ENCODE measurements around the gene HERPUD1. TPM values are rescaled to one million over a fixed set of nuclear protein-coding genes. Genes with fewer than 3 reads are reported as not detected.
A peak's percentile ranks its signal among the peaks of the same experiment; 100 is the strongest.

The HERPUD1 gene
- total RNA-seq, 1 donor from 2014 or later: 16.1 TPM

GRCh38 chr16:56938664-56939513 lies 6.9 kb downstream of the HERPUD1 start:
- peak overlapping the region; percentile 2 for H3K27ac Mint-ChIP-seq
- Histone ChIP-seq H3K4me1 (peaks cover 3% of the 10 kb centered on the region), H3F3A (ENCODE audit: low read depth) (no peaks in the 10 kb centered on the region), H3K36me3 (no peaks in the 10 kb centered on the region), H4K20me1 (ENCODE audit: low read depth) (no peaks in the 10 kb centered on the region), H3K27me3 (no peaks in the 10 kb centered on the region), H3K4me3 (no peak overlapping the region), H3K9me3 (ENCODE audit: low read depth) (no peaks in the 10 kb centered on the region), H3K79me2 (ENCODE audit: low read depth) (peaks cover 11% of the 10 kb centered on the region), H3K4me2 (no peak overlapping the region), H3K27ac (no peak overlapping the region), H3K9ac (no peak overlapping the region), H2AFZ (replicated peaks) (no peak overlapping the region)
- H3K4me3 Mint-ChIP-seq: no peak overlapping the region
- no peaks in the 10 kb centered on the region for H3K27me3 Mint-ChIP-seq (ENCODE audit: insufficient read depth, low read depth)
- peaks cover 42% of the 10 kb centered on the region for H3K36me3 Mint-ChIP-seq
- DNase-seq (ENCODE audit: low spot score): no peak
- TF ChIP-seq EZH2 (IDR thresholded peaks at IDR 0.05) (no peak), EZH2phosphoT487 (IDR thresholded peaks at IDR 0.05) (no peak), CTCF (IDR thresholded peaks at IDR 0.05) (no peak)
- H3K9me3 Mint-ChIP-seq: no peaks in the 10 kb centered on the region
- peaks cover 9% of the 10 kb centered on the region for H3K4me1 Mint-ChIP-seq

- no peak overlapping the region for H3K9ac ChIP-seq
- H2AFZ ChIP-seq (replicated peaks): no peak overlapping the region
- Mint-ChIP-seq H3K36me3 (peaks cover 42% of the 10 kb centered on the region), H3K4me1 (peaks cover 3% of the 10 kb centered on the region), H3K27ac (no peak overlapping the region), H3K9me3 (no peaks in the 10 kb centered on the region), H3K27me3 (ENCODE audit: insufficient read depth, low read depth) (no peaks in the 10 kb centered on the region), H3K4me3 (no peak overlapping the region)
- H3K27me3 ChIP-seq: no peaks in the 10 kb centered on the region
- H3K9me3 ChIP-seq (ENCODE audit: low read depth): no peaks in the 10 kb centered on the region
- no peaks in the 10 kb centered on the region for H3K36me3 ChIP-seq
- TF ChIP-seq EZH2phosphoT487 (IDR thresholded peaks at IDR 0.05) (no peak), EZH2 (IDR thresholded peaks at IDR 0.05) (no peak), CTCF (IDR thresholded peaks at IDR 0.05) (no peak)
- no peak for DNase-seq (ENCODE audit: low spot score)
- no peaks in the 10 kb centered on the region for H4K20me1 ChIP-seq (ENCODE audit: low read depth)
- H3K4me1 ChIP-seq: no peaks in the 10 kb centered on the region
- H3K79me2 ChIP-seq (ENCODE audit: low read depth): peaks cover 2% of the 10 kb centered on the region
- no peaks in the 10 kb centered on the region for H3F3A ChIP-seq (ENCODE audit: low read depth)
- H3K4me2 ChIP-seq: no peak overlapping the region
- no peak overlapping the region for H3K4me3 ChIP-seq
- H3K27ac ChIP-seq: no peak overlapping the region
These were observed 7.9 kb downstream of the HERPUD1 start for GRCh38 chr16:56939801-56940200.

- no peaks in the 10 kb centered on the region for H3K4me1 ChIP-seq
- H3F3A ChIP-seq (ENCODE audit: low read depth): no peaks in the 10 kb centered on the region
- TF ChIP-seq EZH2 (IDR thresholded peaks at IDR 0.05) (no peak), CTCF (IDR thresholded peaks at IDR 0.05) (no peak), EZH2phosphoT487 (IDR thresholded peaks at IDR 0.05) (no peak)
- no peak overlapping the region for H3K4me3 ChIP-seq
- no peaks in the 10 kb centered on the region for H3K27me3 Mint-ChIP-seq (ENCODE audit: insufficient read depth, low read depth)
- H3K79me2 ChIP-seq (ENCODE audit: low read depth): no peaks in the 10 kb centered on the region
- no peak overlapping the region for H3K9ac ChIP-seq
- H3K4me2 ChIP-seq: no peak overlapping the region
- H3K9me3 Mint-ChIP-seq: no peaks in the 10 kb centered on the region
- no peaks in the 10 kb centered on the region for H4K20me1 ChIP-seq (ENCODE audit: low read depth)
- H3K9me3 ChIP-seq (ENCODE audit: low read depth): no peaks in the 10 kb centered on the region
- H3K36me3 ChIP-seq: no peaks in the 10 kb centered on the region
- H3K4me3 Mint-ChIP-seq: no peak overlapping the region
- no peak overlapping the region for H3K27ac Mint-ChIP-seq
- DNase-seq (ENCODE audit: low spot score): no peak
- peaks cover 42% of the 10 kb centered on the region for H3K36me3 Mint-ChIP-seq
- H2AFZ ChIP-seq (replicated peaks): no peak overlapping the region
- H3K27ac ChIP-seq: no peak overlapping the region
- H3K4me1 Mint-ChIP-seq: no peaks in the 10 kb centered on the region
- no peaks in the 10 kb centered on the region for H3K27me3 ChIP-seq
These were observed 9.2 kb downstream of the HERPUD1 start for GRCh38 chr16:56941092-56941491.

Data from neural progenitor cell (in vitro differentiated cells).